AG09309 (cell line): ENCODE data around the gene RSPH1.

ENCODE experiments used
- DNase-seq: peaks from one replicate; pipeline ENCODE4 v3.0.0-alpha.2; 2010; ENCODE audit warnings: low read depth
- H3K4me3 ChIP-seq: 2 replicates; pipeline ENCODE4 v1.5.1; 2011; ENCODE audit warnings: mild to moderate bottlenecking, low read depth, low read length, moderate library complexity; ENCODE audit not compliant: control insufficient read depth
- CTCF ChIP-seq: IDR thresholded peaks from 2 replicates; pipeline ENCODE4 v1.5.1; 2011; ENCODE audit warnings: mild to moderate bottlenecking, low read depth, low read length, inconsistent platforms; ENCODE audit not compliant: insufficient read depth, control insufficient read depth; ENCODE audit errors: missing control alignments

Gene RSPH1

DNA sequence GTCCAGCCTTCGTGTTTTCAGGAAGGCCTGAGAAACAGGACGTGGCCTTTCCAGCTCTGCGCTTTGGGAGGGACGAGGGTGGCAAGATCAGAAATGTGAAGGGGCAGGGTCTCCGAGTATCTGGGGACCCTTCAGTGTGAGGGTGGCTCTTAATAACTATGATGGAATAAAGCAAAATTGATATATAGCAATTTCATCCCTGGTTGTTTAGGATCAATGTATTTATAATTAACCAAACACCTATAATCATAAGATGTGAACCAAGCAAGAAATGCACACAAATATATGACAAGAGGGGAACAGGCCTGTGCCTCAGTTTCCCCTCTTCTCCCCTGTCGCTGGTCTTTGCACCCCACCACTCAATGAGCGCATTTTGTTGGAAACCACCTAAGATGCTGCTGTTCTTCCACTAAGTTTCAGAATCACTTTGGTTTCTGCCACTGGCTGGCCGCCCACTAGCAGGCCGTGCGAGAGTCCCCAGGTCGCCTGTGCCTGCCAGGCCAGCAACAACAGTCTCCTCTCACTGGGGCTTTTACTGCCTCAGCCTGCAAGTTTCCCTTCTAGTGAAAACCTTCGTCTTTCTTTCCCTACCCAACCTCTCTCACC, 55.7 kb downstream of the RSPH1 start:
- TF ChIP-seq CTCF: no peak
- no peak for DNase-seq
- no peak overlapping the region for H3K4me3 ChIP-seq

DNA sequence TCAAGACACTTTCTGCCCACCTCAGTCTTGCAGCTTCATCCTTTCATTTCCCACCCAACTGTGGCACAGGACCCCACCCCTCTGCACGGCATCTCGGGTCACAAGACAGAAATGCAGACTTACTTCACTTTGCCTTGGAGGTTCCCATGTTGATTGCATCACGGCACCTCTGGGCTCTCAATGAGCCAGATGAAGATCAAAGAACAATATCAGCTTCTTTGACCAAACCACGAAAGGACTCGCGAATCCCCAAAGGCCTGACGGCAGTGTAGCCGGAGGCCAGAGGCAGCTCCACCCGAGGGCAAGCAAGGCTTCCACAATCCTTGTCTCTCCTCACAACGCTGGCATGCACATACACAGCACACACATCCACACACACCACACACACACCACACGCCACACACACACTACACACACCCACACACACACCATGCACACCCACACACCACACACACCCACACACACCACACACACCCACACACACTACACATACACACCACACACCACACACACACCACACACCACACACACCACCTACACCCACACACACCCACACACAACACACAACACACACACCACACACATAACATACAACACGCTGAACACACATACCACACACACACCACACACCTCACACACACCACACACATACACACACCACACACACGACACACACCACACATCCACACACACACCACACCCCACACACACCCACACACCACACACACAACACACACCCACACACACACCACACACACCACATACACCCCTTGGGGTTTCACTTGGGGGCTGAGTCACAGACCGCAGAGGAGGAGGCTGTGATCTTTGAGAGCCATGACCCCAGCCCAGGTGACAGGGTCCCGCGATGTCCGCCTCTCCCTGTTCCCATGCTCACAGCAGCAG, 56.5 kb downstream of the RSPH1 start:
- H3K4me3 ChIP-seq: no peak overlapping the region
- TF ChIP-seq CTCF: no peak
- DNase-seq: no peak

DNA sequence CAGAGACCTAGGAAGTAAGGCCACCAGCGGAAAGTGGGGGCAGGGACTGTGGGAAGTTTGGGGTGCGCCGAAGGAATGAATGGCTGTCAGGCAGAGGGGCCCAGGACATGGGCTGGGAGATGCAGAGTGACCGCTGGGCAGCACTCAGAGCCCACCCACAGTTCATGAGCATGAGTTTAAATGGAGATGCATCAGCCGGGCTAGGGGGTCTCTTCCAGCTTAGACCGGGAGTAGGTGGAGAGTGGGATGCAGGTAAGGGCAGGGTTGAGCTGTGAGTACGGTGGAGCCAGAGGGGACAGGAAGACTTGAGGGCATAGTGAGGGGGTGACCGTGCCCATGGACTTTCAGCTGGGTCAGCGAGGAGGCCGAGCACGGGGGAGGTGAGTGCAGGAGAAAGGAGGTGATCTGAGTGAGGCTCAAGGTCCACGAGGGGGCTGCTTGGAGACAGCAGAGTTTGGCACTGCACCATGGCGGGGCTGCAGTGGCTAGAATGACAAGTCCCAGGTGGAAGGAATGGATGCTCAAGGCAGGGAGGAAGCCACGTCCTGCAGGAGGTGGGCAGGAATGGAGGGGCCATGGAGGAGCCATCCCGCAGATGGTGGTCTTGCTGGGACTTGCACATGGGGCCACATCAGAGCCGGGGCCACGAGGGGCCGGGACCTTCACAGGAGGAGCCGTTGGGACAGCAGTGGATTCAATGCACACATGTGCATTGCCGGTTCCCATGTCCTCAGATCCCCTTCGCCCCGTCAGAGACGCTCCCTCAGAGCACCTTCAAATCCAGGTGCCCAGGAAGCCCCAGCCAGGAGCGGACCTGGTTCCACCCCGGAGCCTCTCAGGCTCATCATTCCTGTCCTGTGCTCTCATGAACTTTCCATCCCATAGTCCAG, 57.5 kb downstream of the RSPH1 start:
- H3K4me3 ChIP-seq: no peak overlapping the region
- no peak for DNase-seq
- no peak for TF ChIP-seq CTCF

DNA sequence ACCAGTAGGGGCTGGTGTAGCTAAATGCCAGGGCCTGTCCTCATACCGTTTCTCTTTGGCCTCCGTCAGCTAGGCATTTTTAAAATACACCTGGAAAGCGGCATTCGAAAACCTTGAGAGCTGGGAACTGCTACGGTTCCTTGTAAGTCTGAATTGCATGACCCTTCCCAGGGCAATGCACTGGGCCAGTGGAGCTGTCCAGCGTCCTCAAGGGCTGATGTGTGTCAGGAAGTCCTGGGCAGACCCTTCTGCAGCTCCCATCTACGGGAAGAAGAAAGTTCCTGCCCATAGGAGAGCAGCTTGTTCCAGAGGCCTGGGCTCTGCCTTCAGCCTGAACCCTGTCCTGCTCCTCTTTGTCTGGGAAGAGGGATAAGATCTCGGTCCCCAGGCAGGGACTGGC, 58.2 kb downstream of the RSPH1 start:
- H3K4me3 ChIP-seq: no peak overlapping the region
- no peak for TF ChIP-seq CTCF
- DNase-seq: no peak

DNA sequence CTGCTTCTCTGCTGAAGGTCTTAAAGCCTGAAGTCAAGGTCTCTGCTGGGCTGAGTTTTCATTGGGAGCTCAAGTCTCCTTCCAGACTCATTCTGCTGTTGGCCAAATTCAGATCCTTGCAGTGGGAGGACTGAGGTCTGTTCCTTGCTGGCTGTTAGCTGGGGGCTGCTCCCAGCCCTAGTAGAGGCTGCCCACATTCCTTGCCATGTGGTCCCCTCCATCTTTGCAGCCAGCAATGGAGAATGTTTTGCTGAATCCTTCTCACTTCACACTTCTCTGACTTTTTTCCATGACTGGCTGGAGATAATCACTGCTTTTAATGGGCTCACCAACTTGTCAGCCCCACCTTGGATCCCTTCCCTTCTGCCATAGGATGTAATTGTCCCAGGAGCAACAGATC, 59.1 kb downstream of the RSPH1 start:
- no peak for DNase-seq
- H3K4me3 ChIP-seq: no peak overlapping the region
- no peak for TF ChIP-seq CTCF

GRCh38 chr21:42435833-42436232, 60.2 kb downstream of the RSPH1 start:
- H3K4me3 ChIP-seq: no peak overlapping the region
- DNase-seq: no peak
- no peak for TF ChIP-seq CTCF
